CD4-positive, alpha-beta T cell treated with Interleukin-12 subunit alpha and Interleukin-12 subunit beta, for 1 hour (primary cell): ENCODE results near the gene GDF2.

Experiments
- DNase-seq: peaks from one replicate; pipeline ENCODE4 v3.0.0-alpha.2; 2020

GDF2 gene

DNA sequence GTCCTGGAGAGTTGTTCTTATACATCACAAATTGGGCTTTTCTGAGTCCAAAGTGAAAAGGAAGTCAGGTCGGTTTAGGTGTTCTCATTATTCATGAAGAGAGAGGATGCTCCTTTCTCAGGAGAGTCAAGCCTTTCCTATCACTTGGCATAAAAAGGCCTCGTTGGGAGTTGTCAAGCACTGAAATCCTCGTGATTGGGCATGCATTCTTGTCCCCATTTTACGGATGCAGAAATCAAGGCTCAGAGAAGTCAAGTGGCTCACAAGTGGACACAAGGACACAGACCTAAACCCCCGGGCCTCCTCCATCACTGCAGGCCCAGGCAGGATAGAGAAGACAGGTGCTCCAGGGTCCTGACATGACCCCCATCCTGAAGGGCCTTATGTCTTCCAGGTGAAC is 34.5 kb downstream of the GDF2 start:
- DNase-seq, result no peak

DNA sequence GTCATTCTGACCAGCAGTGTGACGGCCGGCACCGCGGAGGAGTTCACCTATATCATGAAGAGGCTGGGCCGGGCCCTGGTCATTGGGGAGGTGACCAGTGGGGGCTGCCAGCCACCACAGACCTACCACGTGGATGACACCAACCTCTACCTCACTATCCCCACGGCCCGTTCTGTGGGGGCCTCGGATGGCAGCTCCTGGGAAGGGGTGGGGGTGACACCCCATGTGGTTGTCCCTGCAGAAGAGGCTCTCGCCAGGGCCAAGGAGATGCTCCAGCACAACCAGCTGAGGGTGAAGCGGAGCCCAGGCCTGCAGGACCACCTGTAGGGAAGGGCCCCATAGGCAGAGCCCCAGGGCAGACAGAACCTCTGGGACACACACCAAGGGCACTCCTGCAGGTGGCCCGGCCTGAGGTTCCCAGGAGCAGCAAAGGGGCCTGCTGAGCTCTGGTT is 34.9 kb downstream of the GDF2 start:
- DNase-seq, result no peak

DNA sequence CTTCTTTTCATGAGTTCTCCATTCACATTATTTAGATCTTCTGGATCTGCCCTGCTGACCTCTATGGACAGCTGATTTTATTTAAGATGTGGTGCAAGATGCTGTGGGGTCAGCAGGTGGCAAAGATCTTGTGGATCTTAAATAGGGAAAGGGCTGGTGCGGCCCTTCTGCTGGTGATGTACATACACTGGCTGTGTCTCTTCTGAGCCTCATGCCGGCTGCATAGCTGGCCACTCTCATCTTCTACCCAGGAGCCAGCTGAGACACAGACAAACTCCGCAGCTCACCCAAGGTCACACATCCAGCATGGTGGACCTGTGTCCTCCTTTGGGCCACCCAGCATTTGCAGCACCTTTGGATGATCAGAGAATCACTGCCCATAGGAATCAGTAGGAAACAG is 35.7 kb downstream of the GDF2 start:
- no peak for DNase-seq

DNA sequence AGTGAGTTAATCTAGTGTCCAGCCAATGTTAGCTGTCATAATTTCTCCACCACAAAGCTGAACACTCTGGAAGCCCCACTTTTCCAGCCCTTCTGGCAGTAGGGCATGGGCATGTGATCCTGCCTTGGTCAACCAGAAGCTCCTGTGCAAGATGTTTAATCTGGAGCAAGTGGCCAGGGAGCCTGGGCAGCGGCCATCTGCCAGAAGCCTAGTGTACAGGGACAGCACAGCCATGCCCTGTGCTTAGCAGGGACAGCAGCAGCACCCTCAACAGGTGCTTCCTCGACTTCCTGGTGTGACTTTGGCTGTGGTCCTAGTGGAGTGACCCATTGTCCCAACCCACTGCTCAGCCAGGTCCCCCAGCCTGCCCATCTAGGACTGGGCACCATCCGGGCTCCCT is 36.2 kb downstream of the GDF2 start:
- DNase-seq, result no peak

DNA sequence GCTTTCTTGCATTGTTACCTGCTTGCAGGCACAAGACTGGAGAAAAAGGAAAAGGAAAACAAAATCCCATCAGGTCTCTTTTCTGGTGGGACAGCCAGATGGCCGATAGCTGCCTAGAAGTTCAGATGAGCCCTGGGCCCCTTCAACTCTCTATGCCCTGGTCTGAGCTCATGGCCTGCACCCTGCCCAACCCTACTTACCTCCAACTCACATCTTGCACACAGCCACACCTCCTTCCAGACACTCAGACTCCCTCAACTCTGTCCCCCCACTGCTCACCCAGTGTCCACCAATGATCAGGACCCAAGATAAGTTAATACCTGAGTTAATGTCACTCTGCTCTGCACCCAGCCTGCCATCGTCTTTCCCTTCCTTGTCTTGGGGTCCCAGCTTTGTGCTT is 36.8 kb downstream of the GDF2 start:
- no peak for DNase-seq

DNA sequence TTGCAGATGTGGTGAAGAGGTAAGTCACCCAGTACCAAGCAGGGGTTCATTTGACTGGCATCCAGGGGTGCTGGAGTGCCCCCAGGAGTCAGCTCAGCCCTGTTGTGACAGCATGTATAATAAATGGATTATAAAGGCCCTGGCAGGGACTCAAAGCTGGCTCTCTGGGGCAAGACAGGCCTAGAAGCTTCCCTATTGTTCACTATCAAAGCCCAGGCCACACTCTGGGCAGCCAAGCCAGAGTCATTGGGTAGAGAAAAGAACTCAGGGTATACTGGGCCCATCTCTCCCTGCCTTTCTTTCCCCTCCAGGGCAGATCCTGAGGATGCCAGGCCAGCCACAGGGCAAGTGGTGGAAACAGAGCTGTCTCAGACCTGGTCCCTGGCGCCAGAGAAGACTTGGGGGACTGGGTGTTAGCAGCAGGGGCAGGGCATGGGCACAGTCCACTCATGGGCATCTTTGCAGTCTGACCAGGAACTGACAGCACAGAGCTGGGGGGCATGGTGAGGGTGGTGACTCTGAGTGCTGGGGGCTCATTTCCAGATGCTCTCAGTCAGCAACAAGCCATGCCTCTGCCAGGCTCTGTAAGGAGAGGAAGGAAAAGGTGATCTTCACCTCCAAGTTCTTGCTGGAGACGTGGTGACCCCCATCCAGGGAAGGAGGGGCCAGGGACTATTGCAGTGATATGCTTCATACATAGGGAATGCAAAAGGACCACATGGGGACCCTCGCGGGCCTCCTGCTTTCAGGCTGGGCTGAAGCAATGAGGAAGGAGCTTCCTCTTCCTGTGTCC is 37.6 kb downstream of the GDF2 start:
- DNase-seq, result no peak

DNA sequence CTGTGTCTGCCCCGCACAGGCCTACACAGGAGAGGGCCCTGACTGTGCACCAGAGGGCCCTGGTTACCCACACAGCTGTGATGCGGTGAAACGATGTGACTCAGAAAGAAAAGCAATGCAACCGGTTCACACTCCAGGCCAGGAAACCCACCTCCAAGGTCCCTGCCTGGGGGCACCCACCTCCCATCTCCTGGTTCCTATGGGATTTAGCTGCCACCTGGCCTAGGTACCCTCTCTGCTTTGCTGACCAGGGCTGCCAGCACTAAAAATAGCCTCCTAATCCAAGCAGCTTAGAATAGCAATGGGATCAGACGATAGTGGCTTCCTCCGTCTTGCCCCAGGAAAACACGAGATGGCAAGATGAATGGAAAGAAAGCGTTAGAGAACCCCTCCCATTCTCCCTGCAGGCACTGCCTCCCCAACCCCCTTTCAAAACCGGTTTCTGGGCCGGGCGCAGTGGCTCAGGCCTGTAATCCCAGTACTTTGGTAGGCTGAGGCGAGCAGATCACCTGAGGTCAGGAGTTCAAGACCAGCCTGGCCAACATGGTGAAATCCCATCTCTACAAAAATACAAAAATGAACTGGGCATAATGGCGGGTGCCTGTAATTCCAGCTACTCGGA is 38.3 kb downstream of the GDF2 start:
- no peak for DNase-seq

DNA sequence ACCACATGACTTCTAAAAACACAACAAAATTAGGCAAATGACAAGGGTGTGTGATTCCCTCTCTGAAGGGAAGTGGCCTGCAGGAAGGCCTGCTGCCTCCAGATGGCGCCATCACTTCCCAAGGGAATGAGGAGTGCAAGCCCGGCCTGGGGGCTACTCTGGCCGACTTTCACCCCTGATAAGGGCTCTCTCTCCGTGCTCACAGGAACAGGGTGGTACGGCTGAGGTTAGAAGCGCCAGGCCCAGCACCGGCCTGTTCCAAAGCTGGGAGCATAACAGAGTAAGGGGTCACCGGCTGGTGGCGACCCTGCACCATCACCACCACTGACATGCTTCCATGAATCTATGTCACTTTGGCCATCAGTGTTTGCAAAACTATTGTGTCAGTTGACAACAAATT is 39.0 kb downstream of the GDF2 start:
- peak; percentile 19 for DNase-seq

DNA sequence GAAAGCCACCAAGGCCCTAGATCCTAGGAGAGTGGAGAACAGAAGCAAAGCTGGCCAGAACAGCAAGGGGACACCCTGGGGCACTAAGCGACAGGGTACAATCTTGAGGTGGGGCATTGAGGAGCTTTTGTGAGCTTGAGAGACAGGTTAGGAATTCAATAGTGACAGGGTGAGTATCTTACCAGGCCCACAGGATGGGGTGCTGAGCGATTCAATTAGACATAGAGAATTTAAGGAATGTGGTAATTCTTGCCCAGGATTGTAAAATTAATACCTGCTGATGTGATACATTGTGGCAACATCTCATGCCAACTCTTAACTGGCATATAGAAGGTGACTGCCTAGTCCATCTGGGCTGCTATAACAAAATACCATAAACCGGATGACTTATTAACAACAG is 39.9 kb downstream of the GDF2 start:
- no peak for DNase-seq

DNA sequence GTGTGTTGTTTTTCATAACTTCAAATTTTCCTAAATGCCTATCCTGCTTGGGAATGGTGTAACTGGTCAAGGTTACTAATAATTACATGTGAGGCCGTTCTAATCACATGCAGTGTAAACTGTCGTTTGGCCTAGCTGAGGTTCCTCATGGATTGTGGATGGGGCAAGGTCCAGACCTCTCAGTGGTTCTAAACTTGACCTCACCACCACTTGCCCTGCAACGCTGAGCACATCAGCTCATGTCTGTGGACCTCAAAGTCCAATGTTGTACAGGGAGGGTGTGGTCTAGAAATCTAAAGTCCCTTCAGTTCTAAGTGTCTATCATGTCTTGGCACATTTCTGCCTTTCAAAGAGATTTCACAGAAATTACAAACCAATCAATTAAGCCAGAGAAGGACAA is 41.5 kb downstream of the GDF2 start:
- DNase-seq, result no peak

DNA sequence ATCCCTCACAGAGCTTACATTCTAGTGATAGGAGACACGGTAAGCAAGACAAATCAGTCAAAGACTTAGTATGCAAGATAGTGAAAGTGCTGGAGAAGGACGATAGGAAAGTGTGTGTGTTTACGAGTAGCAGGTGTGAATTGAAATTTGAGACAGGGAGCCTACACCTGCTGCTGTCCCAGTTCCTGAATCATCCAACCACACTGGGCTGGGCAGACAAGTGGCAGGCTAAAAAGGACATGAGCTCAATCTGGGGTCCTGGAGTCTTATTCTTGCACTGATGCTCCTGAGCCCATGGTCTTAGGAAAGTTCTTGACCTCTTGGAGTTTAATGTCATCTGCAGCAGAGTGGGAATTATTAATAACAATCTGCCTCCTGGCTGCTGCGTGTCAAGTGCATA is 42.1 kb downstream of the GDF2 start:
- no peak for DNase-seq

DNA sequence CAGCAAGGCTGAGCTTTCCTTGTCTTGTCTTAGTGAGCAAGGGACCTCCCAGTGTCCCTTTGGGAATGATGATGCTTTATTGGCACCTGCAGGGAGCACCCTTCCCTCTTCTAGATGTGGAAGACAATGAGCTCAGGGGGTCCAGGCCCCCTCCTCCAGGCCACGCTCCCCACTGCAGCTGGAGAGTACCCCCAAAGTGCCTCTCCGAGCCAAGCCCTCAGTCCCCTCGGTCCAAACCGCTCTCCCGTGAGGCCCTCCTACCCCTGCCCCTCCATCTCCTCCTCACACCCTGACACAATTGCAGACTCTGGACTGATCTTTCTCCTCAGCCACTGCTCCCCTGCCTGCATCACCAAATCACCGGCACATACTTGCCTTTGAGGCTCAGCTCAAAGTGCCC is 42.7 kb downstream of the GDF2 start:
- DNase-seq, result no peak

DNA sequence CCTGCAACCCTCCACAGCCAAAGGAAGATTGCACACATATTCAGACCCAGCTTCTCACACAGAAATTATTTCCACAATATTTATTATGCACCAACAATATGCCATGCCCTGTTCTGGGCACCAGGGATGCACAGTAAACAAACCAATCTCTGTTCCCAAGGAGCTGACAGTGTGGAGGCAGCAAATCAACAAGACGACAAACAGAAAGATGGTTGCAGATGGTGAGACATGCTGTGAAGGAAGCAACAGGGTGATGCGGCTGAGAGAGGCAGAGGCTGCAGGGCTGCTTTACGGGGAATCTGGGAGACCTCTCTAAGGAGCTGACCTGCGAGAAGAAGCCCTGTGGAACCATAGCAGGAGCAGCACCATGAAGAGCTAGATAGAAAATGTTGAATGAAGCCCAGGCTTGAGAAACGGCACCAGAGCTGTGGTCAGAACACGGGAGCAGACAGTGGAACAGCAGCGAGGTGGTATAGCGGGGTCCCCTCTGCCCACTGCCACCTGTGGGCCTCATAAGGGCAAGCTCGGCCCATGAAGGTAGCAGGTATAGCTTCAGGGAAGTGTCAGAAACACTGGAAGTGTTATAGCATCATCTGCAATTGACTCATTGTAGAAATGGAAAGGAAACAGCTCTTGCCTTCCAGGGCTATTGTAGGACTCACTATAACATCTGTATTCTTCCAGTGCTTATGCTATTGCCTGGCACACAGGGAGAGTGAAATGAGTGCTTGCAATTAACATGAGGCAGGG is 43.4 kb downstream of the GDF2 start:
- no peak for DNase-seq

DNA sequence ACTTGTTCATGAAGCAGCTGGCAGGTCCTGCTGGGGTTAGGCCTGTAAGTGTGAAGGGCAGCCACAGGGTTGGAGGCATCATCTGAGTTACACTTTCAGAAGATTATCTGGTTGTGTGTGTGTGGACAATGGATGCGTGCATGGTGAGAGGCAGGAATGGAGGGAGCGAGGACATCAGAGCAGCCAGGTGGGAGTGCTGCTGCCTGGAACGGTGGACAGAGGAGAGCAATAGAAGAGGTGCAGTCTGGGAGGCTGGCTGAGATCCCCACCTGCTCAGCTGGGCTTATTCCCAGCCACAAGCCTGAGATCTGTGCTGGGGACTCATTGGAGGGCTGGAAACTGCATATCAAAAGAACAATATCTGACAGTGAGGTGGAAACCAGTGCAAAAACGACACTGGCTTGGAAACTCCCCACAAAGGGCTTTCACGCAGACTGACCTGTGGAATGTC is 44.0 kb downstream of the GDF2 start:
- no peak for DNase-seq

DNA sequence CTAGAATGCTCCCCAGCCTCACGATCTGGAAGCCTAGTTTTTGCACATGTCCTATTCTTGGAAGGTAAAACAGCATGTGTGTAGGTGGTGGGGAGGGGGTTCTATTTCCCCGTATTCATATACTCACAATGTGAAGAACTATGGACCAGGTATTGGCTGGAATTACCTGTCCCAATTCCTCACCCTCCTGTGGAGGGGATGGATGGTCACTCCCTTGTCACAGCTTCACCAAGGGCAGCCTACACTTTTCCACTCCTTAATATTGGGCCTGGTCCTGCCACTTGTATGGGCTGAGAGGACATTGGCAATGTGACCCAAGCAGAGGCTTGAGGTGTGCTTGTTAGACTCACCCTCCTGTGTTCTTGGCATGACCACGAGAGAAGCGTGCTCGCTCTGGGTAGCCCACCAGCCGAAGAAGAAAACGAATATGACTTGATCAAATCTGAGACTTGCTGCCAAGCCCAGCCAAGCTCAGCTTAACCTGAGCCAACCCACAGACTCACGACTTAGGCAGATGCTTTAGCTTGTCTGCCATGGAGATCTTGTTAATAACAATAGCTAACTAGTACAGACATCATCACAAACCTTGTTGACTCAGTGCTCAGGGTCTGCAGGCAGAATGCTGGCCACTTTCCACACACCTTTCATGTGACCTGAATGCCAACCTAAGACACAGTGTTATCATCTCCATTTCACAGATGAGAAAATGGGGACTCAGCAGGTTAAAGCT is 44.6 kb downstream of the GDF2 start:
- DNase-seq, result no peak

DNA sequence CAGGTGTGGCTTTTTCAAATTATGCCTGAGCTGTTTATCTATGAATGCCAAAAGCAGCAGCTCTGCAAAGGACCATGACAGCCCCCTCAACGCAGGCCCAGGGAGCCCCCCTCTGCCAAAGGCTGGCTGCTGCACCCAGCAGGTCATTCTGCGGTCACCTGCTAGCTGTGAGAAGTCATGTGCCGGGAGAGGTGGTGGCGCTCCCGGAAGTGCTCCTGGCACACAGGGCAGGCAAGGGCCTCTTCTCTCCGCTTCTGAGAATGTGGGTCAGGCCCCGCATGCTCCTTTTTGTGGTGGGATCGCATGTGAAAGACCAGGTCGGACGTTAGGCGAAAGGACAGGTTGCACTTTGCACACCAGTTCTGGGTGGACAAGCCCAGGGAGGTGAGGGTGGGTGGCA is 45.4 kb downstream of the GDF2 start:
- no peak for DNase-seq

DNA sequence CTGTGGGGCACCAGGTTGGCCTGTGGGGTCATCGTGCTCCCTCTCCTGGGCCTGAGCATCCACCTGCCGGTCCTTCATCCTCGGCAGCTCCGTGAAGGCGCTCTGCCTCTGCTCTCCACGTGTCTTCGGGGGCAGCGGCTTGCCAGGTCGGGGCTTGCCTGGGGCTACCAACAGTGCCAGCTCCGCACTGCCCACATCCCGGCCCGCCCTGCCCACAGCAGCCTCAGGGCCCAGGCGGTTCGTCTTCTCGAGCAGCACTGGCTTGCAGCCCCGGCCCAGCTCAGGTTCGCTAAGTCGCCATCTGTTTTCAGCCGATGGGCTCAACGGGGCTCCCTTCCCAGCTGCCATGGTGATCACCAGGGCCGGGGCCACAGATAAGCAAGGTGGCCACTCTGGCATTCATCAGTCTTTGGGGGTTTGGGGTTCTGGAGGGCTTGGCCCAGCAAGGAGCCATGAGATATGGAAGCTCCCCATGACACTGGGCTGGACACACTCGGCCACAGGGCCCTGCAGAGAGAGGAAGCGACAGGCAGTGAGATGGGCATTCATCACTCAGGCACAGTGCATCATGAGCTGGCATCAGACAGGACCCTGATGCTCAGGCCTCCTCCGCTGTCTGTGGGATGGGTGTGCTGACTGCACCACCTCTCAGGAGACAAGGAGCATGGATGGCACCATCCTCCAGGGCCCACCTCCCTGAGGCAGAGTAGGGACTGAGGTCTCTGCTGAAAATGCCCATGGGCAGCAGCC is 46.4 kb downstream of the GDF2 start:
- DNase-seq, result no peak

DNA sequence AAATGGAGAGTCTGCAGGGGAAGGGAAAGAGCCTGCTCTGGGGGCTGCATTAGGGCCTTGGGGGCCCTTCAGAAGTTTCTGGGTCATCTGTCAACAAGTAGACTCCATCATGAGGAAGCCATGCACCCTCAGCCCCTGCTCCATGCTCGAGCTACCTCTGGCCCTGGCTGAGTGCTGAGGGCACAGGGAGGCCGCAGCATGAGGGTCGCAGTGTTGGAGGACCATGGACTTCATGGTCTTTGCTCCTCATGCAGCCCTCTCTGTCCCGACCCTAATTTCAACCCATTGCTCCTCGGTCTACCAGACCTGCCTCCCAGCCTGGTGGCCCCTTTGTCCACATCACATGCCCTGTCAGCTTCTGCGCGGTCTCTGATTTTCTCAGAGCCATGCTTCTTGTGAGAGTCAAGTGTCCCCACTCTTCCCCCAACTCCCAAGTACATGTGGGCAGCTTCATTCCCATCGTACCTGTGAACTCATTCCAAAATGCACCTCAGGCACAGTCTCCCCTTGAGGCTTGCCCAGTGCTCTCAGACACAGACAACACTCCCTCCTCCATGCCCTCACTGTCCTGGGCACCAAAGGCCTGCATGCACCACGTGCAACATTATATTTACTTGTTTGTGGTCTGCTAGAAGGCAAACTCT is 47.1 kb downstream of the GDF2 start:
- no peak for DNase-seq

DNA sequence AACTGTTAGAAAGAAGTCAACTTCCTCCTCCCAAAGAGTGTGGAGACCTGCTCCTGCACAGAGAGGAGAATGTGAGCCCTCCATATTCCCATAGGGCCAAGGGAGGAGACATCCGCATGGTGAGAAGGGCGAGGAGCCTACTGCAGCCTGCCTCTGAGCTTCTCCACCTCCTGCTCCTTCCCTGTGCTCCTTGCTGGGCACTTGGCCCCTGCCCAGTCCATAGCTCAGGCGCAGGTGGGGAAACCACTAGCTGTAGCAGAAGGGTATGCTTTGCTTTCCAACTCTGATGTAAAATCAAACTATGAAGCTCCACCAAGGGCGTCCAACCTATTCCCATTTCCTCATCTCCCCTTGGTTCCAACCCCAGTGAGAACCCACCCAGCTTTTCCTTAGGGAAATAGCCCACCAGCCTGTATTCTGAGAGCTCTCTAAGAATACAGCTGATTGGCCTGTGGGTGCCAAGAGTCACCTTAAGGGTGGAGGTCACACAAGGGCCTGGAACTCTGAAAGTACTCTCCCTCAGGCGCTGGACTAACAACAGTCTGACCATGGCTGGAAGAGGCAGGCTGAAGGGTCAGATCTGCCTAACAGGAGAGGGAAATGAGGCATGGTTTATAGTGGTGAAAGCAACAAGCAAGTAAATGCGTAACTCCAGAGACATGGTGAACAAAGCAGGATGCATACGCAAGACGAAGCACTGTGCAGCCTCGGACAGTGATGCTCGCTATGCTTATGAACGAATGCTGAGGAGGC is 47.9 kb downstream of the GDF2 start:
- DNase-seq, result no peak

DNA sequence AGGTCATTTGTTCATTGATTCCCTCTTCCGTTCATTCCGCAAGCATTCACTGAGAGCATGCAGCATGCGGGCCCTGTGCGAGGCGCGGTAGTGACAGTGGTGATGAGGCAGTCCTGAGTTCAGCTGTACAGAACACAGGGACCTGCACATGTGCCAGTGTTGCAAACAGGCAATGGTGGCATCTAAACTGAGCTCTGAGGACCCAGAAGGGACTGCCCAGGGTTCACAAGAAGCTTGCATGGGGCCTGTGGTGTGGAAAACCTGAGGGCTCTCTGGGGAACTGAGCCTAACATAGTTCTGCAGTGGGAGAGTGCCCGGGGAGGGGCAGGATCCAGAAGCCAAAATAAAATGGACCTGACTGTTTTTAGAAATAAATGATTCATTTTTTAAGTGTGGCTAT is 48.6 kb downstream of the GDF2 start:
- no peak for DNase-seq
